Measurements from ENCODE around the gene PDPK1. TPM values are rescaled to one million over a fixed set of nuclear protein-coding genes. Genes with fewer than 3 reads are reported as not detected.
"Not testable (repeated sequence)": the region's sequence is repeated elsewhere in the genome, so short reads cannot be mapped to it uniquely, and the experiment has no call there.

The PDPK1 gene
- polyA plus RNA-seq, 1 experiment: 32.4 TPM

DNA sequence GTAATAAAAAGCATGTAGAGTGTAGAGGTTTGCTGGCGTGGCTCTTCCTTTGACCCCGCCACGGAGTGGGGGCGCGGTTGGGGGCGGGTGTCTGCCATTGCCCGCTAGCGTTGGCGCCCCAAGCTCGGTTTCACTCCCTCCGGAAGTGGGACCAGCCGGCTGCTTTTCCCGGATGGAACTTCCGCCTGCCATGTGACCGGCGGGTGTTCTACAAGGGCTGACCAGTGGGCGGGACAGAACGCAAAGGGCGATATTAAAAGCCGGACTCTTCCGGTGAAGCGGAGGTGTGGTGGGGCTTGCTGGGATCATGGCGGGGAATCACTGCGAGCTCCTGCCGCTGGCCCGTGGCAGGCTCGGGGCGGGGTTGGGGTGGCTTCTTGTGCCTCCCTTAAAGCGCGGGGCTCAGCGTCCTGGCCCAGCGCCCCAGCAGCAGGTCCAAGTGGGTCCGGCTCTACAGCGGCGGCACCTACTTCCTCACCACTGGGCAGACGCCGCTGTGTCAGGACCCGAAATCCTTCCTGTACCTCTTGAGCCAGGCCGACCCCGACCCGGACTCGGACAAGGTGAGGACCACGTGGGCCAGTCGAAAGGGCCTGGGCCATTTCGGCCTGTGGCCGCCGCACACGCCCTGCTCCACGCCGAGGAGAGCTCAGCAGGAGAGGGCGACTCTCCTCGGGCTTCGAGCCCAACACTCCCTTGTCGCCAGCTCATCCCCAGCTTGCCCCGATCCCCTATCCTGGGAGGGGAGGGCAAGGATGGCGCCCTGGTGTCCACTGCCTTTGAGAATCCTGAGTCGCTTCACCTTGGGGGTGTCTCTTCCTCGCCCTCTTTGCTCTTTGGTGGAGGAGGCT is 65.6 kb downstream of the PDPK1 start:
- H3K9me3 ChIP-seq (ENCODE audit: control insufficient read depth, insufficient read depth, low read length): no peaks in the 10 kb centered on the region; the same call in 1 of the 2 replicates
- CTCF ChIA-PET: interaction anchor here (0.5 to 0.7 kb wide), 2 partner anchors 67 to 102 kb away, joined by 3 read pairs; no protein-coding TSS in a partner anchor
- TF ChIP-seq, protein P1, sequence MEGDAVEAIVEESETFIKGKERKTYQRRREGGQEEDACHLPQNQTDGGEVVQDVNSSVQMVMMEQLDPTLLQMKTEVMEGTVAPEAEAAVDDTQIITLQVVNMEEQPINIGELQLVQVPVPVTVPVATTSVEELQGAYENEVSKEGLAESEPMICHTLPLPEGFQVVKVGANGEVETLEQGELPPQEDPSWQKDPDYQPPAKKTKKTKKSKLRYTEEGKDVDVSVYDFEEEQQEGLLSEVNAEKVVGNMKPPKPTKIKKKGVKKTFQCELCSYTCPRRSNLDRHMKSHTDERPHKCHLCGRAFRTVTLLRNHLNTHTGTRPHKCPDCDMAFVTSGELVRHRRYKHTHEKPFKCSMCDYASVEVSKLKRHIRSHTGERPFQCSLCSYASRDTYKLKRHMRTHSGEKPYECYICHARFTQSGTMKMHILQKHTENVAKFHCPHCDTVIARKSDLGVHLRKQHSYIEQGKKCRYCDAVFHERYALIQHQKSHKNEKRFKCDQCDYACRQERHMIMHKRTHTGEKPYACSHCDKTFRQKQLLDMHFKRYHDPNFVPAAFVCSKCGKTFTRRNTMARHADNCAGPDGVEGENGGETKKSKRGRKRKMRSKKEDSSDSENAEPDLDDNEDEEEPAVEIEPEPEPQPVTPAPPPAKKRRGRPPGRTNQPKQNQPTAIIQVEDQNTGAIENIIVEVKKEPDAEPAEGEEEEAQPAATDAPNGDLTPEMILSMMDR (IDR thresholded peaks at IDR 0.05; ENCODE audit: low read depth, low read length): no peak
- POLR2A ChIA-PET: interaction anchor here (0.7 to 1.7 kb wide), 5 partner anchors 18 to 302 kb away, joined by 3 to 5 read pairs (median 3); partner anchors contain the start of genes AMDHD2 and KCTD5
- peak; percentile 90 for DNase-seq (ENCODE audit: low read depth, low spot score)
- H3K27ac ChIP-seq (ENCODE audit: low read depth, low read length): peak overlapping the region; percentile 81
- peak overlapping the region; percentile 100 for H3K4me3 ChIP-seq (ENCODE audit: low read depth, low read length)
- no peaks in the 10 kb centered on the region for H3K27me3 ChIP-seq (ENCODE audit: control insufficient read depth, insufficient read depth, low read length)

DNA sequence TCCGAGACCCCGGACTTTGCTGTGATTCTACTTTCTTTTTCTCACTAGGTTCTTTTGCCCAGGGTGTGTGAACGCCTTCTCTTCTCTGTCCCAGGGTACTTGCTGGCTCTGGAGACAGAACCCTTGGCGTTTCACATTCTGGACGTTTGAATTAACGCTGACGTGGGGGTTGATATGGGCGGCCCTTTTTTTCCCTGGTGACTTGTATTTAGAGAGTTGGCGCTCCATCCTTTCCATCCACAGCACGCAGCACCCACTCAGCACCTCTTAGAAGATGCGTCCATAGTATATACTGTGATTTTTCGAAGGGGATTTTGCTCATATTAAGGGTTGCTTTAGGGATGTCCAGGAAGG is 66.2 kb downstream of the PDPK1 start:
- DNase-seq (ENCODE audit: low read depth, low spot score); H3K27me3 ChIP-seq (ENCODE audit: control insufficient read depth, insufficient read depth, low read length); H3K9me3 ChIP-seq (ENCODE audit: control insufficient read depth, insufficient read depth, low read length); CTCF ChIA-PET: not testable (repeated sequence)
- Histone ChIP-seq H3K27ac (ENCODE audit: low read depth, low read length) (peak overlapping the region; percentile 81), H3K4me3 (ENCODE audit: low read depth, low read length) (peak overlapping the region; percentile 100)
- POLR2A ChIA-PET: interaction anchor here (0.9 to 1.4 kb wide), 2 partner anchors 19 to 84 kb away, joined by 3 to 4 read pairs; partner anchors contain the start of gene AMDHD2

DNA sequence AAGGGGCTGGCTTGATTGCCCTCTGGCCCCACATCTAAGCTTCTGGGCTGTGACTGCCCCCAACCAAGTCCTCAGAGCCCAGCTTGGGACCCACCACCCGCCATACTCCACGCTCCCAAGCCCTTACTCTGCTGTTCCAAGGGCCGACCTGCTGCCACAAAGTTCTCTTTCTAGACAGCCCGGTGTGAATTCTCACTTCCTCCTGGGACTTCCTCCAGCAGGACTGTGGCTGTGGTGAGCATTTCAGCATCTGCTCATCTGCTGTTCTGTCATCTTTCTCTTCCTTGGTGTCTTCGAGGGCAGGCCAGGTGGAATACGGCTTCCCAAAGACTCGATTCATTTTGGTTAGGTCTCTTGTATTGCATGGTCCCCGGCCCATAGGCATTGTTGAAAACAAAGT is 69.0 kb downstream of the PDPK1 start:
- CTCF ChIA-PET; DNase-seq (ENCODE audit: low read depth, low spot score); H3K4me3 ChIP-seq (ENCODE audit: low read depth, low read length); H3K27me3 ChIP-seq (ENCODE audit: control insufficient read depth, insufficient read depth, low read length); POLR2A ChIA-PET; H3K9me3 ChIP-seq (ENCODE audit: control insufficient read depth, insufficient read depth, low read length); H3K27ac ChIP-seq (ENCODE audit: low read depth, low read length): not testable (repeated sequence)

DNA sequence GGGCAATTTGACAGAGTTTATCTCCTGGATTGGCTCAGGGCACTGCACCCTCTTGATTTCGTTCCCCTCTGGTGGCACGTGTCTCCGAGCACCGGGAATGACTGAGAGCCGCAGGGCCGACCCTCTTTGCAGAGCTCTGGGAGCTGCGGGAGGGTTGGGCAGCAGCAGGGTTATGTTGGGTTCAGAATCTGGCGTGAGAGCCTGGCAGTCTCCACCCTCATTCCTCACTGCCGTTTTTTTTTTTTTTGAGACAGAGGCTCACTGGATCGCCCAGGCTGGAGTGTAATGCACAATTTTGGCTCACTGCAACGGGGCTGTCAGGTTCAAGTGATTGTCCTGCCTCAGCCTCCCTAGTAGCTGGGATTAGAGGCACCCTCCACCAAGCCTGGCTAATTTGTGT is 71.5 kb downstream of the PDPK1 start:
- CTCF ChIA-PET; DNase-seq (ENCODE audit: low read depth, low spot score); POLR2A ChIA-PET; H3K27me3 ChIP-seq (ENCODE audit: control insufficient read depth, insufficient read depth, low read length); H3K27ac ChIP-seq (ENCODE audit: low read depth, low read length); H3K9me3 ChIP-seq (ENCODE audit: control insufficient read depth, insufficient read depth, low read length); H3K4me3 ChIP-seq (ENCODE audit: low read depth, low read length): not testable (repeated sequence)

DNA sequence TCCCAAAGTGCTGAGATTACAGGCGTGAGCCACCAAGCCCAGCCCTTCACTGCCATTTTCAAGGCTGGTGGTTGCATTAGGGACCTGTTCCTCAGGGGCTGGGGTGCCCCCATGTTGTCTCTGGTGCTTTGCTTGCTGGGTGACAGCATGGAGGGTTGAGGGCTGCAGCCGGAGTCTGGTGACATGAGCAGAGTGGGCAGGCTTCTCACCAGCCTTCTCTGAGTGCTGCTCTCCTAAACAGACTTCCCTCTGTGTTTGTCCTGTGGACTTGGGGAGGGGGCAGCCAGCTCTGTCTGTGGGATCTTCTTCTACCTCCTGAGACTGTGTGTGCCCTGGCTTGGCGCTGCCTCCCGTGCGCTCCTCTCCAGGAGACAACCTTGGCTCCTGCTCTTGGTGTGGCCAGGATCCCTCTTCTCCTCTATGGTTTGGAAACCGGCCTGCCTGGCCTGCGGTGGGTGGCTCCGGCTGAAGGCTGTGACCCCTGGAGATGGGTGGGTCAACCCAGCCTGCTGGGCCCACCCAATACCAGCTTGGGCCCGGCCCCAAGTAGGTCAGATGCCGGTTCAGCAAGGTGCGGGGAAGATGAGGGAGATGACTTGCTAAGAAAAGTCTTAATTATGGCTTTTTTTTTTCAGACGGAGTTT is 72.1 kb downstream of the PDPK1 start:
- H3K9me3 ChIP-seq (ENCODE audit: control insufficient read depth, insufficient read depth, low read length): no peaks in the 10 kb centered on the region
- no peaks in the 10 kb centered on the region for H3K27me3 ChIP-seq (ENCODE audit: control insufficient read depth, insufficient read depth, low read length)
- DNase-seq (ENCODE audit: low read depth, low spot score): no peak
- H3K27ac ChIP-seq (ENCODE audit: low read depth, low read length): no peak overlapping the region
- ChIA-PET CTCF (no interaction called here), POLR2A (no interaction called here)
- TF ChIP-seq, protein P1 (IDR thresholded peaks at IDR 0.05; ENCODE audit: low read depth, low read length): no peak
- no peak overlapping the region for H3K4me3 ChIP-seq (ENCODE audit: low read depth, low read length)

DNA sequence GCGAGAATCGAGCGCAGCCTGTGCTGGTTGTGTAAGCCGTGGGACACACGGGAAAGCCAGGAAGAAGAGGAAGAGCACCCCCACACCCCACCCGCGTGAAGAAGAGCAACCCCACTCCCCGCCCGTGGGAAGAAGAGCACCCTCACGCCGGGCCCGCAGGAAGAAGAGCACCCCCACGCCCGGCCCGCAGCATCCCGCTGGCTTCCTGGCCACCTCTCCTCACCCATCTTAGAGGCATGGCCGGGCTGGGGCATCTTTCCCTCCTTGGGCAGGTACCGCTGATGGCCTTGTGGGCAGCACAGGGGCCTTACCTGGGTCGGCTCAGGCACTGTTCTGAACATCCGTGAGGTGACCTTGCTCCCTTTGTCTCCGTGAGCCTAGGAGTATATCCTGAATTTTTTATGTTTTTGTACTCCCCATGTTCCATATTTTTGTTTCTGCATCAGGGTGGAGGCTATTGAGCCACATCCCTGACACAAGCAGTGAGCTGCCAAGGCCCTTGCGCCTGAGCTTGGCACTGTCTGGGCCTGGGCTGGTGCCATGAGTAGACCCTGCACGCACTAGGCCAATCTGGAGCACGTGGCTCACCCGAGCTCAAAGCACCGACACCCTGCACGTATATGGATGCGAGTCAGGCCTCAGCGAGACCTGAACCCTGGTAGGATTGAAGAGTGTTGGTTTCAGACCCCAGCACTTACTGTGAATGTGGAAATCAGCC is 73.1 kb downstream of the PDPK1 start:
- Histone ChIP-seq H3K9me3 (ENCODE audit: control insufficient read depth, insufficient read depth, low read length) (no peaks in the 10 kb centered on the region), H3K4me3 (ENCODE audit: low read depth, low read length) (no peak overlapping the region), H3K27me3 (ENCODE audit: control insufficient read depth, insufficient read depth, low read length) (no peaks in the 10 kb centered on the region), H3K27ac (ENCODE audit: low read depth, low read length) (no peak overlapping the region)
- CTCF ChIA-PET: no interaction called here
- POLR2A ChIA-PET: no interaction called here
- TF ChIP-seq, protein P1 (IDR thresholded peaks at IDR 0.05; ENCODE audit: low read depth, low read length): no peak
- DNase-seq (ENCODE audit: low read depth, low spot score): no peak

Measured in AG04450 (cell line).